Naive thymus-derived CD4-positive, alpha-beta T cell (primary cell): ENCODE measurements around the gene EFCAB14. TPM values are rescaled to one million over a fixed set of nuclear protein-coding genes. Genes with fewer than 3 reads are reported as not detected.

Experiments used
- ATAC-seq: fragments of 150-1000 bp; cut with Tn5 transposase; 2 replicates; pipeline ENCODE4 v1.10.0; 2021; ENCODE audit warnings: mild to moderate bottlenecking, moderate library complexity
- CTCF ChIA-PET: fragments of 350-600 bp; sonication (Branson Sonifier 250); formaldehyde crosslinking; loops from one replicate; lab custom pipeline; 2021; ENCODE audit warnings: antibody characterized with exemption; lab: Charles Lee
- POLR2A ChIA-PET: fragments of 350-600 bp; sonication (Branson Sonifier 250); formaldehyde crosslinking; loops from one replicate; lab custom pipeline; 2021; ENCODE audit warnings: antibody characterized with exemption, inconsistent platforms; lab: Charles Lee
- DNase-seq, 9 donors: peaks; one replicate each; pipeline versions ENCODE4 v3.0.0 to v3.0.0-alpha.2; 2020 to 2022; ENCODE audit warnings: mixed read lengths in 1 of 9
- H3K27ac ChIP-seq: one replicate; pipeline ENCODE4 v1.7.0; 2013; ENCODE audit warnings: mild to moderate bottlenecking, low read depth, low read length, moderate library complexity
- H3K27me3 ChIP-seq, 2 donors: one replicate each; pipeline ENCODE4 v1.7.0; 2013; ENCODE audit warnings: low read length in 2 of 2, mild to moderate bottlenecking in 2 of 2, moderate library complexity in 2 of 2; ENCODE audit not compliant: control insufficient read depth in 2 of 2, insufficient read depth in 2 of 2
- H3K36me3 ChIP-seq, 3 experiments: 1 replicate in 2 of 3; 2 replicates in 1 of 3; pipeline ENCODE4 v1.7.0; 2013; ENCODE audit warnings: low read length in 3 of 3, mild to moderate bottlenecking in 3 of 3, moderate library complexity in 1 of 3; ENCODE audit not compliant: insufficient read depth in 3 of 3, control insufficient read depth in 2 of 3
- H3K4me1 ChIP-seq, 2 donors: one replicate each; pipeline ENCODE4 v1.7.0; 2013; ENCODE audit warnings: low read length in 2 of 2, mild to moderate bottlenecking in 2 of 2, moderate library complexity in 1 of 2; ENCODE audit not compliant: control insufficient read depth in 2 of 2, insufficient read depth in 2 of 2
- H3K4me3 ChIP-seq: 2 replicates; pipeline ENCODE4 v1.7.0; 2013; ENCODE audit warnings: mild to moderate bottlenecking, low read length
- H3K9me3 ChIP-seq, 3 experiments: 1 replicate in 2 of 3; 2 replicates in 1 of 3; pipeline ENCODE4 v1.7.0; 2013; ENCODE audit warnings: low read length in 3 of 3; ENCODE audit not compliant: control insufficient read depth in 2 of 3
- H3K27ac Mint-ChIP-seq, 9 donors: one replicate each; pipeline ENCODE4 v1.8.0; 2020 to 2022; ENCODE audit warnings: mixed read lengths in 9 of 9, mild to moderate bottlenecking in 8 of 9, moderate library complexity in 5 of 9, inconsistent platforms in 2 of 9
- H3K27me3 Mint-ChIP-seq, 5 donors: one replicate each; pipeline ENCODE4 v1.8.0; 2021 to 2022; ENCODE audit warnings: mixed read lengths in 5 of 5, mild to moderate bottlenecking in 1 of 5
- H3K36me3 Mint-ChIP-seq, 5 donors: one replicate each; pipeline ENCODE4 v1.8.0; 2020 to 2022; ENCODE audit warnings: mixed read lengths in 5 of 5, mild to moderate bottlenecking in 3 of 5, inconsistent platforms in 1 of 5
- H3K4me1 Mint-ChIP-seq, 7 donors: one replicate each; pipeline ENCODE4 v1.8.0; 2020 to 2022; ENCODE audit warnings: mixed read lengths in 7 of 7, mild to moderate bottlenecking in 3 of 7, inconsistent platforms in 1 of 7
- H3K4me3 Mint-ChIP-seq, 10 donors: one replicate each; pipeline ENCODE4 v1.8.0; 2020 to 2022; ENCODE audit warnings: mild to moderate bottlenecking in 10 of 10, mixed read lengths in 10 of 10, moderate library complexity in 6 of 10, inconsistent platforms in 2 of 10
- H3K9me3 Mint-ChIP-seq, 11 donors: one replicate each; pipeline ENCODE4 v1.8.0; 2020 to 2022; ENCODE audit warnings: mixed read lengths in 11 of 11, mild to moderate bottlenecking in 4 of 11, inconsistent platforms in 1 of 11, moderate library complexity in 1 of 11
- intact Hi-C, 2 donors: fragments of 100-400 bp; cut with micrococcal nuclease; formaldehyde crosslinking; loops; one replicate each; pipeline ENCODE4 v1.15.1; 2023
- polyA plus RNA-seq, 2 donors: library from polyadenylated mRNA; unstranded; fragments of 300-500 nt; fragmentation: Illumina TruSeq; gene quantifications; one replicate each; pipeline ENCODE4 v1.2.3, GENCODE V29; 2021
- total RNA-seq, 6 experiments: library from RNA in 5 of 6; stranded (reverse) in 5 of 6; gene quantifications; 1 replicate in 5 of 6; 2 replicates in 1 of 6; pipeline ENCODE4 v1.2.3 and lab custom pipeline; 2021 to 2026

The EFCAB14 gene
- total and polyA plus RNA-seq, 7 experiments from 2014 or later = 64.5 to 130 (median 91.2) TPM

- no peak for ATAC-seq
- no peak for DNase-seq
- Histone ChIP-seq H3K27me3 (no peaks in the 10 kb centered on the region), H3K27ac (peak overlapping the region; percentile 69), H3K4me1 (peaks cover 20 to 28% of the 10 kb centered on the region in 2 donors), H3K36me3 (peaks cover 3 to 21% (median 4%) of the 10 kb centered on the region in 3 experiments), H3K4me3 (peak overlapping the region; percentile 78), H3K9me3 (no peaks in the 10 kb centered on the region)
- Mint-ChIP-seq H3K27me3 (no peaks in the 10 kb centered on the region), H3K4me1 (peaks cover 33 to 52% (median 43%) of the 10 kb centered on the region in 7 donors), H3K27ac (peak overlapping the region; percentile 46 to 95 (median 91)), H3K4me3 (peak overlapping the region; percentile 85 to 96 (median 90)), H3K9me3 (peaks cover 0 to 3% (median 0%) of the 10 kb centered on the region in 11 donors), H3K36me3 (peaks cover 6 to 20% (median 15%) of the 10 kb centered on the region in 5 donors)
- POLR2A ChIA-PET = interaction anchor here (0.8 to 2.2 kb wide), 8 partner anchors 42 to 718 kb away, joined by 3 to 12 read pairs (median 4); partner anchors contain the start of genes ATPAF1, FOXD2 and MOB3C
- intact Hi-C loops = loop anchor here (1.0 to 10.0 kb wide), 11 partner anchors 43 to 1753 kb away; partner anchors contain the start of genes ATPAF1 (in 2 of the 2), MKNK1 (in 2 of the 2), MOB3C (in 2 of the 2) and CMPK1 (in 1 of the 2)
- CTCF ChIA-PET = interaction anchor here (1.7 kb wide), 1 partner anchor 187 kb away, joined by 5 read pairs; no protein-coding TSS in a partner anchor
Measured at GRCh38 chr1:46719689-46720088, 775 bp upstream of the EFCAB14 start.

GRCh38 chr1:46718340-46718726, 581 bp downstream of the EFCAB14 start:
- Histone ChIP-seq H3K36me3 (peaks cover 3 to 33% (median 4%) of the 10 kb centered on the region in 3 experiments), H3K9me3 (no peaks in the 10 kb centered on the region), H3K4me3 (peak overlapping the region; percentile 78), H3K27me3 (no peaks in the 10 kb centered on the region), H3K4me1 (peaks cover 20 to 28% of the 10 kb centered on the region in 2 donors), H3K27ac (peak overlapping the region; percentile 91)
- ChIA-PET POLR2A (interaction anchor here (0.7 to 2.2 kb wide), 7 partner anchors 41 to 301 kb away, joined by 3 to 12 read pairs (median 4); partner anchors contain the start of gene ATPAF1), CTCF (no interaction called here)
- Mint-ChIP-seq H3K27me3 (no peaks in the 10 kb centered on the region), H3K4me1 (peaks cover 42 to 58% (median 44%) of the 10 kb centered on the region in 7 donors), H3K9me3 (peaks cover 0 to 3% (median 0%) of the 10 kb centered on the region in 11 donors), H3K27ac (peak overlapping the region; percentile 80 to 96 (median 91)), H3K36me3 (peaks cover 6 to 20% (median 15%) of the 10 kb centered on the region in 5 donors), H3K4me3 (peak overlapping the region; percentile 86 to 96 (median 91))
- intact Hi-C loops = loop anchor here (2.0 to 5.0 kb wide), 5 partner anchors 42 to 1754 kb away; partner anchors contain the start of genes CMPK1 (in 1 of the 2), GPBP1L1 (in 1 of the 2), LRRC41 (in 1 of the 2) and SPATA6 (in 1 of the 2)
- no peak for ATAC-seq
- no peak for DNase-seq

- Mint-ChIP-seq H3K36me3 (peaks cover 6 to 20% (median 15%) of the 10 kb centered on the region in 5 donors), H3K27ac (peak overlapping the region; percentile 80 to 96 (median 91)), H3K4me1 (peaks cover 42 to 59% (median 44%) of the 10 kb centered on the region in 7 donors), H3K27me3 (no peaks in the 10 kb centered on the region), H3K9me3 (peaks cover 0 to 3% (median 0%) of the 10 kb centered on the region in 11 donors), H3K4me3 (peak overlapping the region; percentile 86 to 96 (median 91))
- peak overlapping the region; percentile 91 for H3K27ac ChIP-seq
- H3K9me3 ChIP-seq = no peaks in the 10 kb centered on the region
- ATAC-seq (no peak), DNase-seq (no peak)
- peak overlapping the region; percentile 78 for H3K4me3 ChIP-seq
- peaks cover 20 to 28% of the 10 kb centered on the region in 2 donors for H3K4me1 ChIP-seq
- ChIA-PET CTCF (no interaction called here), POLR2A (interaction anchor here (0.9 to 2.0 kb wide), 3 partner anchors 43 to 115 kb away, joined by 3 to 7 read pairs (median 6); no protein-coding TSS in a partner anchor)
- no peaks in the 10 kb centered on the region for H3K27me3 ChIP-seq
- peaks cover 3 to 37% (median 4%) of the 10 kb centered on the region in 3 experiments for H3K36me3 ChIP-seq
- intact Hi-C loops = loop anchor here (2.0 to 5.0 kb wide), 5 partner anchors 41 to 1755 kb away; partner anchors contain the start of genes CMPK1 (in 1 of the 2), GPBP1L1 (in 1 of the 2), LRRC41 (in 1 of the 2) and SPATA6 (in 1 of the 2)
Measured at GRCh38 chr1:46717654-46718053, 1.3 kb downstream of the EFCAB14 start.

GRCh38 chr1:46714976-46715375, 3.9 kb downstream of the EFCAB14 start:
- Mint-ChIP-seq H3K9me3 (peaks cover 0 to 3% (median 0%) of the 10 kb centered on the region in 11 donors), H3K36me3 (peaks cover 6 to 33% (median 26%) of the 10 kb centered on the region in 5 donors), H3K4me1 (peaks cover 41 to 79% (median 59%) of the 10 kb centered on the region in 7 donors), H3K4me3 (peak overlapping the region in 1 of 10 donors; percentile 27), H3K27ac (peak overlapping the region in 1 of 9 donors; percentile 56), H3K27me3 (no peaks in the 10 kb centered on the region)
- CTCF ChIA-PET = no interaction called here
- no peaks in the 10 kb centered on the region for H3K9me3 ChIP-seq
- no peak overlapping the region for H3K4me3 ChIP-seq
- H3K27me3 ChIP-seq = no peaks in the 10 kb centered on the region
- ATAC-seq = no peak
- POLR2A ChIA-PET = no interaction called here
- peaks cover 4 to 50% (median 11%) of the 10 kb centered on the region in 3 experiments for H3K36me3 ChIP-seq
- H3K4me1 ChIP-seq = peaks cover 20 to 27% of the 10 kb centered on the region in 2 donors
- no peak for DNase-seq
- H3K27ac ChIP-seq = no peak overlapping the region
- intact Hi-C loops = loop anchor here in 1 of 2 donors (5.0 kb wide), 2 partner anchors 617 to 1757 kb away; partner anchors contain the start of genes CMPK1 and SPATA6

GRCh38 chr1:46708121-46708520, 10.8 kb downstream of the EFCAB14 start:
- peaks cover 3 to 57% (median 34%) of the 10 kb centered on the region in 5 donors for H3K36me3 Mint-ChIP-seq
- H3K4me1 Mint-ChIP-seq = peaks cover 10 to 56% (median 49%) of the 10 kb centered on the region in 7 donors
- H3K27me3 Mint-ChIP-seq = no peaks in the 10 kb centered on the region
- H3K27ac Mint-ChIP-seq = no peak overlapping the region
- H3K9me3 Mint-ChIP-seq = no peaks in the 10 kb centered on the region
- Histone ChIP-seq H3K9me3 (no peaks in the 10 kb centered on the region), H3K4me1 (no peaks in the 10 kb centered on the region), H3K27me3 (no peaks in the 10 kb centered on the region), H3K27ac (no peak overlapping the region), H3K36me3 (peaks cover 13 to 73% (median 35%) of the 10 kb centered on the region in 3 experiments), H3K4me3 (no peak overlapping the region)
- ATAC-seq (no peak), DNase-seq (no peak)
- ChIA-PET POLR2A (interaction anchor here (0.5 to 0.7 kb wide), 2 partner anchors 175 to 1052 kb away, joined by 3 to 4 read pairs; no protein-coding TSS in a partner anchor), CTCF (no interaction called here)
- H3K4me3 Mint-ChIP-seq = no peak overlapping the region
- intact Hi-C loops = no loop called here

- ChIA-PET CTCF (interaction anchor here (0.6 kb wide), 1 partner anchor 81 kb away, joined by 4 read pairs; no protein-coding TSS in a partner anchor), POLR2A (no interaction called here)
- no peak overlapping the region for H3K4me3 Mint-ChIP-seq
- no peaks in the 10 kb centered on the region for H3K4me1 ChIP-seq
- no peak overlapping the region for H3K27ac Mint-ChIP-seq
- no peak for ATAC-seq
- H3K9me3 ChIP-seq = no peaks in the 10 kb centered on the region
- H3K4me1 Mint-ChIP-seq = peaks cover 12 to 61% (median 49%) of the 10 kb centered on the region in 7 donors
- no peaks in the 10 kb centered on the region for H3K27me3 Mint-ChIP-seq
- intact Hi-C loops = no loop called here
- DNase-seq = no peak
- H3K27ac ChIP-seq = no peak overlapping the region
- H3K36me3 Mint-ChIP-seq = peaks cover 3 to 59% (median 26%) of the 10 kb centered on the region in 5 donors
- H3K4me3 ChIP-seq = no peak overlapping the region
- H3K27me3 ChIP-seq = no peaks in the 10 kb centered on the region
- H3K36me3 ChIP-seq = peaks cover 13 to 76% (median 27%) of the 10 kb centered on the region in 3 experiments
- no peaks in the 10 kb centered on the region for H3K9me3 Mint-ChIP-seq
Measured at GRCh38 chr1:46705408-46705807, 13.5 kb downstream of the EFCAB14 start.
